Activated gamma-delta T cell treated with Interleukin-2 at 50 U/mL for 16 hours (primary cell): Measurements from ENCODE around the gene PTRHD1.
"Not testable (repeated sequence)": the region's sequence is repeated elsewhere in the genome, so short reads cannot be mapped to it uniquely, and the experiment has no call there.

Experiments
- DNase-seq: peaks from one replicate; pipeline ENCODE4 v3.0.0-alpha.2; 2020

PTRHD1 gene, protein sequence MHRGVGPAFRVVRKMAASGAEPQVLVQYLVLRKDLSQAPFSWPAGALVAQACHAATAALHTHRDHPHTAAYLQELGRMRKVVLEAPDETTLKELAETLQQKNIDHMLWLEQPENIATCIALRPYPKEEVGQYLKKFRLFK

GRCh38 chr2:24792874-24793760, at the start of gene PTRHD1, which contains the start of gene CENPO:
Gene PTRHD1 (minus strand): TSS chr2:24793391. CDS start chr2:24793377, 14 bp downstream.
Gene CENPO (plus strand): TSS chr2:24793425. CDS start chr2:24793920, 495 bp downstream.
- DNase-seq: peak; percentile 94

- no peak for DNase-seq
These were observed 49.2 kb upstream of the PTRHD1 start for GRCh38 chr2:24842081-24843050.

DNA sequence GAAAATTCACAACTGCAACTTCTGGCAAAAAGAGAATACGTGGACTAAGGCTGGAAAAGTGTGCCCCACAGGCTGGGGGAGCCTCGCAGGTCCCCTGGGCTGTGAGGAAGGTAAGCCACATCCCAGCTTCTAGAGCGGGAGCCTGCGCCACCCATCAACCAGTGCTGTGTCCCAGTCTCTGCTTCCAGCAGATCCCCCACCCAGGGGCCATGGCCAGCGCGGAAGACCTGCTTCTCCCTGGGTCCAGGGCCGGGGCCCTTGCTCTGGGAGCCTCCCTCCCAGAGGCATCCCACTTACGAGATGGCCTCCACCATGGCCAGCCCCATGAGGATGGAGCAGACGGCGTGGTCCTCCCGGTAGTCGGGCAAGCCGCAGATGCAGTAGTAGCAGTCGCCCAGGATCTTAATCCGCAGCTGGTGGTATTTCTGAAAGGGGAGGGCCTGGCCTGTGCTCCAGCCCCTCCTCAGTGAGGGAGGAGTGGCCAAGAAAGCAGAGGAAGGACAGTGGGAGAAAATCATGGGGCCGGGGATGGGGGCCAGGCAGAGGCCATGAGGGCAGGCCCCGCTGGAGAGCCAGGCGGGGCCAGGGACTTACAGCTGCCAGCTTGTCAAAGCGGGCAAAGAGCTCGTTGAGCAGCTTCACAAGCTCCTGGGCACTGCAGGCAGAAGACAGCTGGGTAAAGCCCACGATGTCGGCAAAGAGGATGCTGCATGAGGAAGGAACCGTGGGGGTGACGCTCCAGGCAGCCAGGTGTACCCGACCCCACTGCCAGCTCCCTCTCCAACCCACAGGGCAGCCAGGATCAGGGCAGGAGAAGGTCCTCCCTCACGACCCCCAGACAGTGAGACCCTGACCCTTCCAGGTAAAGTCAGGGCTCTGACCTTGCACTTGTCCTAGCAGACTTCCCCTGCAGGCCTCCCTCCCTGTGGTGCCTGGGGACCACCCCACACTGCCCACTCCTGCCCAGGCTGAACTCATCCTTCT, 48.1 kb upstream of the PTRHD1 start:
- DNase-seq: no peak

- DNase-seq: no peak
These were observed 47.1 kb upstream of the PTRHD1 start for GRCh38 chr2:24840164-24840869.

DNA sequence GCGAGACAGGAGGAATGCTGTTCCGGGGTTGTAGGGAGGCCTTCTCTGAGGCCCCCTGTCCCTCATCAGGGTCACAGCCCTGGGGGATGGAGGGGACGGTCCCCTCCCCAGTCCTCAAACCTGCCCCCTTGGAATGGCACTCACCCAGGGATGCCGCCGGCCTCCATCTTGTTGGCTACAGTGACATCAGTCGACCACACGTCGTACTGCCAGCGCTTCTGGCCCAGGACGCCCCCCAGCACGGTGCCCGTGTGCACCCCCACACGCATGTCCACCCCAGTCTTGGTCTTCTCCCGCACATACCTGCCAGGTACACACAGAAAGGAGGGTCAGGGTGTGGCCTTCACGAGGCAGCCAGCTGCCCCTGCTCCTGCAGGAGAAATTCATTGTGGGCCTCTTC, 46.5 kb upstream of the PTRHD1 start:
- DNase-seq: no peak

DNA sequence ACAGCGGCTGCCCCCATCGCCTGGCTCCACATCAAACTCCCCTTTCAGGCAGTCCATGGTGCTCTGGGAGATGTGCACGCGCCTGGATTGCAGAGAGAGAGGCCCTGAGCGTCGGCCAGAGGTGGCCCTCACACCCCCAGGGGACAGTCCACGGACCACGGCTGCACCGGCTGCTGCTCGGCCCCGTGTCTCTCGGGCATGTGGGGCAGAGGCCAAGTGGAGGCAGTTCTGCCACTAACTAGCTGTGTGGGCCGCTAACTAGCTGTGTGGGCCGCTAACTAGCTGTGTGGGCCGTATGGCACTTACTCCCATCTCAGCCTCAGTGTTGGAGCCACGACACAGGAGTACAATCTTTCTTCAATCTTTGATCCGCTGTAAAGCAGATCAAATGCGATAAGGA, 45.4 kb upstream of the PTRHD1 start:
- no peak for DNase-seq

- DNase-seq: no peak
These were observed 44.9 kb upstream of the PTRHD1 start for GRCh38 chr2:24837996-24838513.

- DNase-seq: no peak
These were observed 43.5 kb upstream of the PTRHD1 start for GRCh38 chr2:24836706-24837105.

DNA sequence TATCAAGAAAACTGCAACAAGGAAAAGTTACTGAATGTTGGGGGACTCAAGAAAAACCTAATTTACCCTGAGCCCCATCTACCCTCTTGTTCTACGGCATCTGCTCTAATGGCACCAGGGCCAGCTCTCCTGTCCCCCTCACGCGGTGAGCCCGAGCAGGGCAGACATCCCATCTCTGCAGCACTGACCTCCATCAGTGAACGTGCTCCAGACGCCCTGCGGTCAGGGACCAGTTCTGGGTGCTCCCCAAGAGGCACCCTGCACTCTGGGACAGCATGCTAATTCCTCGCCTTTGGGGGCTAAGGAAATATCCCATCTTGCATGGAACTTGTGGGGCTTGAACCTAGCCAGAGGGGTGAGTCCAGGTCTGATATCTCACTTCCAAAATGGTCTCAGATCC, 43.0 kb upstream of the PTRHD1 start:
- no peak for DNase-seq

DNA sequence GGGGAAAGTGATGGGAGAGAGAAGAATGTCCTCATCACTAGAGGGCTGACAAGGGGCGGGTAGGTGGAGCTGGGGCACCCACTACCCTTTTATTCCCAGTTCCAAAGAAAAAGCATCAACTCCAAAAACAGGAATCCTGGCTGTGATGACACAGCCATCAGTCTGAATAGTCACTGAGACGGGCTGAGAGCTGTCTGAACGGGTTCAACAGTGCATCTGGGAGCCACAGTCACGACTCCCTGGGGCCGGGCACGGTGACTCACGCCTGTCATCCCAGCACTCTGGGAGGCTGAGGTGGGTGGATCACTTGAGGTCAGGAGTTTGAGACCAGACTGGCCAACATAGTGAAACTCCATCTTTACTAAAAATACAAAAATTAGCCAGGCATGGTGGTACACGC, 42.2 kb upstream of the PTRHD1 start:
- DNase-seq: not testable (repeated sequence)

DNA sequence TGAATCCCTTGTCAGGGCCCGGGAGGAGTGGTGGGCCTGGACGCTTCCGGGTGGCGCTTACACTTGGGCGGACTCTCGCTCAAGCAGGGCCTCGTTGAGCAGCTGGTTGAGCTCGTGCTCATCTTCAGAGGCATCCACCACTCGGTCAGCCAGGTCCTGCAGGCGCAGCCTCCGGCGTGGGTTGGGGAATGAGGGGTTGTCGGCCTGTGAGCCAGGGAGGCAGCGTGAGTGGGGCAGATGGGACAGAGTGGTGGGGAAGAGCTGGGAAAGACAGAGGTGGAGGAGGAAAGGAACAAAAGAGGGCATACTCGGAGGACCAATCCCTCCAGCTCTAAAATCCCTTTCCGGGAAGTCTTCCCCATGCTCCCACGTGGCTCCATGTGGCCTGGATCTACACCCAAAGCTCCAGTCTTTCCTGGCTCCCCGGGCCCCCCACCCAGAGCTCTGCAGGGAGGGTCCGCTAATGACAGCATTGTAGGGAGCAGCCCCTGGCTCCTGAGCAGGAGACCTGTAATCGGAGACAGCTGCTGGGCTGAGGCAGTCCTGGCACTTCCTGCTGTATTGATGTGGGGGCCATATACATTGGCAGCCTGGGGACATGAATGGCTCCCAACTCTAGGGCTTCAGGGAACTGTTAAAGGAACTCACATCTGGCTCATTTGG, 41.7 kb upstream of the PTRHD1 start:
- no peak for DNase-seq

DNA sequence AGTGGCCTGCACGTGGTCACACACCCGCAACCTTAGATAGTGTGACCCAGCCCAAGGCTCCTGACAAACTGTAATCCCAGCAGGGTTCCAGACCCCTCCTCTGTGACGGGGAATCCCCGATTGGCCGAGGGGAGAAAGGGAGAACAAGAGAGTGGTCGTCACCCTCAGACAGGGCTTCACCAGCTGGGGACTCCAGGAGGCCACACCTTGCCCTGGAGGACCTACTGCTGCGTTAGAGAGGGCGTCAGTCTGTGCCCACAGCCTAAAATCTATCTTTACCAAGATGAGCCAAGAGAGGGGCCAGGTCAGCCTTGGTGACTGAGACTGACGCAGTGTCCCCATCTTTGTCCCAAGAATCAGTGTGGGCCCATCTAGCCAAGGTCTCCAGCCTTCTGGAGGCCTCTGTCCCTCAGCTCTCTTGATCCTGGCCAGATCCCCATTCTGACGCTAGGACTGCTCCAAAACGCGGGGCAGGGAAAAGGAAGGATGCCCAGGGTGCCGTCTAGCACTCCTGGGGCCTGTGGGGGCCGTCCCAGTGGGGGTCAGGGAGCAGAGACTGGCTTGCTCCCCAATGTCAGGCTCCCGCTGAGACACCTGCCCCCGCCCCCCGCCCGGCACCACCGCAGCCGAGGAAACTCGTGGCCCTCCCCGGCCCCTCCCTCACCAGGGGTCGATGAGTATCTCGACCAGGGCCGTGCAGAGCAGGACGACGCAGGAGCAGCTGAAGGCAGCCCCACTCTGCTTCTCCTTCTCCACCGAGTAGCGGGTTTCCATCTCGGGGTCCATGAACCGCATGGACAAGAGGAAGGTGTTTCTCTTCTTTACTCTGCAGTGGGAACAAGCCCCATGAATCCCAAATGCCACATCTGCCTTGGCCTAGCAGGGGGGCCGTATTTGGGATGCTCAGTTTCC, 40.9 kb upstream of the PTRHD1 start:
- no peak for DNase-seq

DNA sequence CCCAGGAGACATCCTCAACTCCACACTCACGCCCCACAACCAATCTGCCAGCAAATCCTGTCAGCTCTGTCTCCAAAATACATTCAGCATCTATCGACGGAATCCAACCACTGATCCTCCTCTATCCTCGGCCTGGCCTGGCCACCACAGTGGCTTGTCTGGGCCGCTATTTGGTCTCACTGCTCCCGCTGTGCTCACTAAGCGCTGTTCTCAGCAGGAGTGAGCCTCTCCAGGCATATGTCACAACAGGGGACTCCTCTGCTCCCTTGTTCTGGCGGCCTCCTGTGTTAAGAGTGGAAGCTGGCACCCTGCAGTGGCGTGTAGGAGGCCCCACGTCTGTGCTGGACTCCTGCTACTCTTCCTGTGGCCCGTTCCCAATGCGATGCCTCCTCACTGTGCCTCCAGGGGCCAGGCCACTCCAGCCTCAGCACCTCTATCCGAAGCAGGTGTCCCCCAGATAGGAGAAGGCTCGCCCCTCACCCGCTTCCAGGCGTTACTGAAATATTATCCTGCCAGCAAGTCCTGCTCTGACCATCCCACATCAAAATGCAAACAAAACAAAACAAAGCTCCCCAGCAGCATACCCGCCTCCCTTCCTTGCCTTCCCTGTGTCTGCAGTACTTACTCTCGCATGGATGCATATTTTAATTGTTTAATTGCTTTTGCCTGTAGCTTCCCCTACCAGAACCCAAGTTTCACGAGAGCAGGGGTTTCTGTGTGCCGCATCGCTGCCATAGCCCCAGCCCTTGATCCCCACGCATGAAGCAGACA, 39.9 kb upstream of the PTRHD1 start:
- DNase-seq: no peak

DNA sequence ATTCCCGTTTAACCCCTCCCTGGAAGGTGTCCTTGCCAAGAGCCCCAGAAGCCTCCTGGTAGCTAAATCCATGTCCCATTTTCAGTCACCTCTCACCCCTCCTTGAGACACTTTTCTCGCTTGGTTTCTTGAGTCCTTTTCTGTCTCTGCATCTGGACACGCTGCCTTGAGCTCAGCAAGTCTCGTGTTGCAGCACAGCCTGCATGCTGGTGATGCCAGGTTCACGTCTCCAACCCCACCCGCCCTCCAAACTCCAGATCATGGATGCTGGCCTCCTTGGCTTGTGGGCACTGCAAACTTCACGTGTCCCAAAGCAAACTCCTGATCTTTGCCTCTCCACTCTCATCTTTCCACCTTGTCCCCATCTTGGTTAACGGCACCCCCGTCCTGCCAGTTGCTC, 39.3 kb upstream of the PTRHD1 start:
- no peak for DNase-seq

DNA sequence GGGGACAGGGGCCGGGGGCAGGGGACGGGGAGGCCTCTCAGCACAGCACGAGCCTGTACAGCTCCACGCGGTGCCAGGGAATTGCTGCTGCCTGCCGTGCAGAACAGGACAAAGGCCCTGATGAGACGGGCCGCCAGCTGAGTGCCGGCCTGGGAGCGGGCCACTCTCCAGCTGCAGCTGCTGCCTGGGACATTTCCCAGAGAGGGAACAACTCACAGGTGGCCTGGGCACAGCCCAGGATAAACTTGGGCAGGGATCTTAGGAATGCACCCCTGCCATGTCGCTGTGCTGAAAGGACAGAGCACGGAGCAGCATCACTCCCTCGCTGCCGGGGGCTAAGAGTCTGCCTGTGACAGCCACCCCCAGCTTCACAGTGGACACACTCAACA, 38.9 kb upstream of the PTRHD1 start:
- DNase-seq: no peak

- no peak for DNase-seq
These were observed 38.3 kb upstream of the PTRHD1 start for GRCh38 chr2:24831221-24832072.

GRCh38 chr2:24830786-24831185, 37.6 kb upstream of the PTRHD1 start:
- DNase-seq: no peak

DNA sequence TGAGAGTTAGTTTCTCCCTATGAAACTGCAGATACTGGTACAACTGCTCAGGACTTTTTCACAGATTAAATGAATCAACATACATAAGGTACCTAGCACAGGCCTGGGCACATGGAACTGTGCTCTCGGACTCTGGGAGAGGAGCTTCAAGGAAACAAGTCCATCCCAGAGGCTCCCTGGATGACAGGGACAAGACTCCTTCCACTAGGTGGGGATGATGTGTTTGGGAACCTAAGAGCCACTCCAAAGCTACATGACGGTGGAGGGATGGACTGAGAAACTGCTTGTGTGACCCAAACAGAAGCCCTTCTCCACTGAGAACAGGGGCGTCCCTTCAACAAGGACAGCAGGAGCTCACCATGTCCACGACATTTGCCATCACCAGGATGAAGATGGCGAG, 37.2 kb upstream of the PTRHD1 start:
- DNase-seq: no peak
